Loucy (cell line): ENCODE results near the gene TMEM132D.

ENCODE experiments used
- H2AFZ ChIP-seq: fragments of 200-600 bp; sonication (generic); 2 replicates; pipeline ENCODE4 v1.6.0; 2016; ENCODE audit warnings: antibody characterized with exemption, mild to moderate bottlenecking, low read length, moderate library complexity
- H3F3A ChIP-seq: fragments of 200-600 bp; 2 replicates; pipeline ENCODE4 v1.6.0; 2016; ENCODE audit warnings: antibody characterized with exemption, low read depth, mild to moderate bottlenecking
- H3K27me3 ChIP-seq: fragments of 200-600 bp; sonication (generic); 2 replicates; pipeline ENCODE4 v1.6.1; 2014; ENCODE audit warnings: low read length, mild to moderate bottlenecking; ENCODE audit not compliant: insufficient read depth, poor library complexity, severe bottlenecking
- H3K36me3 ChIP-seq: fragments of 200-600 bp; sonication (generic); 2 replicates; pipeline ENCODE4 v1.6.1; 2016; ENCODE audit warnings: low read length; ENCODE audit not compliant: insufficient read depth
- H3K4me1 ChIP-seq: fragments of 200-600 bp; sonication (generic); 2 replicates; pipeline ENCODE4 v1.5.1; 2014; ENCODE audit warnings: low read length, mild to moderate bottlenecking; ENCODE audit not compliant: insufficient read depth, poor library complexity, severe bottlenecking
- H3K4me2 ChIP-seq: fragments of 200-600 bp; sonication (generic); 2 replicates; pipeline ENCODE4 v1.6.0; 2014; ENCODE audit warnings: antibody characterized with exemption, low read length, low read depth, mild to moderate bottlenecking; ENCODE audit not compliant: poor library complexity, severe bottlenecking
- H3K4me3 ChIP-seq: fragments of 200-600 bp; sonication (generic); 2 replicates; pipeline ENCODE4 v1.5.1; 2014; ENCODE audit warnings: low read length, mild to moderate bottlenecking, mixed read lengths; ENCODE audit not compliant: poor library complexity, severe bottlenecking
- H3K79me2 ChIP-seq: fragments of 200-600 bp; sonication (generic); 2 replicates; pipeline ENCODE4 v1.6.1; 2014; ENCODE audit warnings: low read length; ENCODE audit not compliant: insufficient read depth
- H3K9ac ChIP-seq: fragments of 200-600 bp; sonication (generic); 2 replicates; pipeline ENCODE4 v1.6.0; 2014; ENCODE audit warnings: mild to moderate bottlenecking, low read depth, low read length, moderate library complexity; ENCODE audit not compliant: poor library complexity, severe bottlenecking
- H3K9me2 ChIP-seq: fragments of 200-600 bp; sonication (generic); replicated peaks from 2 replicates; pipeline ENCODE4 v1.6.1; 2016; ENCODE audit warnings: low read depth, low read length, mixed read lengths
- H3K9me3 ChIP-seq: fragments of 200-600 bp; sonication (generic); 2 replicates; pipeline ENCODE4 v1.6.1; 2014; ENCODE audit warnings: mild to moderate bottlenecking, antibody characterized with exemption, low read length, low read depth; ENCODE audit not compliant: insufficient read depth
- H4K20me1 ChIP-seq: fragments of 200-600 bp; sonication (generic); 2 replicates; pipeline ENCODE4 v1.6.0; 2014; ENCODE audit warnings: antibody characterized with exemption, low read length, mild to moderate bottlenecking; ENCODE audit not compliant: insufficient read depth, poor library complexity, severe bottlenecking
- EZH2phosphoT487 ChIP-seq: fragments of 200-600 bp; IDR thresholded peaks from 2 replicates; pipeline ENCODE4 v1.6.1; 2018; ENCODE audit warnings: antibody characterized with exemption, mild to moderate bottlenecking, moderate library complexity, borderline replicate concordance
- TF ChIP-seq, protein P1 (sequence below): fragments of 200-600 bp; sonication (generic); conservative IDR thresholded peaks from 2 replicates; pipeline ENCODE4 v1.5.1; 2014; ENCODE audit warnings: mild to moderate bottlenecking, antibody characterized with exemption, low read length

TMEM132D gene

DNA sequence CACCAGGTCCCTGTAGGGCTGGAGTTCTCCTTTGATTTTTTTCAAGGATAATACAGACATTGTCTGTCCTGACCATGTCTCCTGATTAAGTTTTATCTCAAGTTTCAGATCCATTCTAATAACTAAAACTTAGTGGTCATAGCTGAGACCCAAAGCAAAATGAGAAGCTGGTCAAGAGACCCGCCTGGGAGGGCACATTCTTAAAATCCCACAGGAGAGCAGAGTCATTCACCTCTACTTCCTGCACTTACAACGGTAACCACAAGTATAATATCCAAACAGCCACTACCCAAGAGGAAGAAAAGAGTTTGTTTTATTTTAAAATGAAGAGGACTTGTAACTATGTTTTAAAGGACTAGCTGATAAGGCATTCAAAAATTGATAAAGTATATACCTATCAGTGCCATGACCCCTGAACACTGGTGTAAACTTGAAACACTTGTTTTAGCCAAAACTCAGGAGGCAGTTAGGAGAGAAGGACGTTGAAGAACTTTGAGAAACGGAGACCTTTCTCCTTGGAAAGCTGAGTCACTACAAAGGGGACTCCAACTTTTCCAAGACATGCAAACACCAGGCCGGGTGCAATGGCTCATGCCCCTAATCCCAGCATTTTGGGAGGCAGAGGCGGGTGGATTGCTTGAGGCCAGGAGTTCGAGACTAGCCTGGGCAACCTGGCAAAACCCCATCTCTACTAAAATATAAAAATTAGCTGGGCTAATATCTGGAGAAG lies 572.3 kb downstream of the TMEM132D start:
- no peaks in the 10 kb centered on the region for H3K27me3 ChIP-seq
- H3K9me2 ChIP-seq, result no peaks in the 10 kb centered on the region
- H3K4me1 ChIP-seq, result no peaks in the 10 kb centered on the region
- no peaks in the 10 kb centered on the region for H3K36me3 ChIP-seq
- H3K79me2 ChIP-seq, result no peaks in the 10 kb centered on the region
- H3K4me2 ChIP-seq, result no peak overlapping the region
- TF ChIP-seq, protein P1, sequence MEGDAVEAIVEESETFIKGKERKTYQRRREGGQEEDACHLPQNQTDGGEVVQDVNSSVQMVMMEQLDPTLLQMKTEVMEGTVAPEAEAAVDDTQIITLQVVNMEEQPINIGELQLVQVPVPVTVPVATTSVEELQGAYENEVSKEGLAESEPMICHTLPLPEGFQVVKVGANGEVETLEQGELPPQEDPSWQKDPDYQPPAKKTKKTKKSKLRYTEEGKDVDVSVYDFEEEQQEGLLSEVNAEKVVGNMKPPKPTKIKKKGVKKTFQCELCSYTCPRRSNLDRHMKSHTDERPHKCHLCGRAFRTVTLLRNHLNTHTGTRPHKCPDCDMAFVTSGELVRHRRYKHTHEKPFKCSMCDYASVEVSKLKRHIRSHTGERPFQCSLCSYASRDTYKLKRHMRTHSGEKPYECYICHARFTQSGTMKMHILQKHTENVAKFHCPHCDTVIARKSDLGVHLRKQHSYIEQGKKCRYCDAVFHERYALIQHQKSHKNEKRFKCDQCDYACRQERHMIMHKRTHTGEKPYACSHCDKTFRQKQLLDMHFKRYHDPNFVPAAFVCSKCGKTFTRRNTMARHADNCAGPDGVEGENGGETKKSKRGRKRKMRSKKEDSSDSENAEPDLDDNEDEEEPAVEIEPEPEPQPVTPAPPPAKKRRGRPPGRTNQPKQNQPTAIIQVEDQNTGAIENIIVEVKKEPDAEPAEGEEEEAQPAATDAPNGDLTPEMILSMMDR, result no peak
- TF ChIP-seq EZH2phosphoT487, result no peak
- no peak overlapping the region for H3K4me3 ChIP-seq
- no peaks in the 10 kb centered on the region for H4K20me1 ChIP-seq
- H3K9ac ChIP-seq, result no peak overlapping the region
- H3K9me3 ChIP-seq, result peaks cover 5% of the 10 kb centered on the region; the same call in 1 of the 2 replicates
- H3F3A ChIP-seq, result no peaks in the 10 kb centered on the region
- H2AFZ ChIP-seq, result no peak overlapping the region

DNA sequence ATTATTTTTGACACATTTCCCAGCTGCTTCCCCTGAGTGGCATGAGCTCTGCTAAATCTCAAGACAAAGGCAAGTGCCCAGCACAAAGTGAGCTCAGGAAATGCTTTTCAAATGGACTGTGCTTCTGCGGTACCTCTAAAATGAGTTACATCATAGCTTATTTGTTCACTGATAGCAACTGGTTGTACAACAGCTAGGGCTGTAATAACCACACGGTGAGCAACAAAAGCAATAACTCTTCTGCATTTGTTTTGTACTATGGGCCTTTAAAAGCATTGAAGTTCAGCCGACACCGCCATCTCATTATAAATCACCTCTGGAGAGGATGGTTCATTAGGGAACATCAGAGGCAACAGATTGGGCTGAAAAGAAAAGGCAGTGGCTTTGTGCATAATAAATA lies 575.6 kb downstream of the TMEM132D start:
- no peaks in the 10 kb centered on the region for H3F3A ChIP-seq
- no peaks in the 10 kb centered on the region for H3K9me2 ChIP-seq
- H3K4me1 ChIP-seq, result no peaks in the 10 kb centered on the region
- no peaks in the 10 kb centered on the region for H4K20me1 ChIP-seq
- H3K4me2 ChIP-seq, result no peak overlapping the region
- H2AFZ ChIP-seq, result no peak overlapping the region
- no peaks in the 10 kb centered on the region for H3K79me2 ChIP-seq
- no peaks in the 10 kb centered on the region for H3K9me3 ChIP-seq
- no peak overlapping the region for H3K9ac ChIP-seq
- no peak overlapping the region for H3K4me3 ChIP-seq
- TF ChIP-seq EZH2phosphoT487, result no peak
- TF ChIP-seq, protein P1, result no peak
- H3K36me3 ChIP-seq, result no peaks in the 10 kb centered on the region
- H3K27me3 ChIP-seq, result no peaks in the 10 kb centered on the region

DNA sequence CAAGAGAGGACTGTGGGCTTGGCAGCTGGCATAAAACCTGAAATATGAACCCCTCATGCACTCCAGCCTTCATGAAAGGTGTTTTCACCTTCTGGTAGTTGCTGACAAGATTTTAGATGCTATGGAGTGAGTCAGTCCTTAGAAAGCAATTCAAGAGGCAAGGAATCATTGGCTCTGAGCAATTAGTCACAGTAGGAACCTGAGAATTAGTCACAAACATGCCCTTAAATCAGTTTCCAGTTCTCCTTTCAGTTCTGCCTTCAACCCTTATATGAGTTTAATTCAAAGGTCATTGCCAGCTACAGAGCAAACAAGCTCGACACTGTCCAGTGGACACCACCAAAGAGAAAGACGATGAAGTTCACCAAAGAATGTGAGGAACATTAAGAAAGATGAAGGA lies 578.3 kb downstream of the TMEM132D start:
- Histone ChIP-seq H2AFZ (no peak overlapping the region), H4K20me1 (no peaks in the 10 kb centered on the region), H3K4me3 (no peak overlapping the region), H3K79me2 (no peaks in the 10 kb centered on the region), H3K9me3 (no peaks in the 10 kb centered on the region), H3F3A (no peaks in the 10 kb centered on the region), H3K4me1 (no peaks in the 10 kb centered on the region), H3K9ac (no peak overlapping the region), H3K9me2 (no peaks in the 10 kb centered on the region), H3K4me2 (no peak overlapping the region), H3K36me3 (no peaks in the 10 kb centered on the region), H3K27me3 (no peaks in the 10 kb centered on the region)
- TF ChIP-seq, protein P1, result no peak
- TF ChIP-seq EZH2phosphoT487, result no peak
